Psoas muscle (tissue), 8 donors: ENCODE results near the gene STAU1. TPM values are rescaled to one million over a fixed set of nuclear protein-coding genes. Genes with fewer than 3 reads are reported as not detected.
"Not testable (repeated sequence)": the region's sequence is repeated elsewhere in the genome, so short reads cannot be mapped to it uniquely, and the experiment has no call there.

ENCODE experiments used
- ATAC-seq, 4 donors: fragments of 200-7000 bp; cut with Tn5 transposase; one replicate each; pipeline ENCODE4 v1.9.1; 2020; ENCODE audit warnings: moderate library complexity in 3 of 4, mild to moderate bottlenecking in 2 of 4
- DNase-seq, 2 donors: peaks; one replicate each; pipeline ENCODE4 v3.0.0-alpha.2; 2020
- H3K27ac ChIP-seq: fragments of 200-600 bp; one replicate; pipeline ENCODE4 v1.8.0; 2022
- H3K27me3 ChIP-seq, 3 donors: fragments of 200-600 bp in 1 of 3; one replicate each; pipeline versions ENCODE4 v1.6.1 to v1.8.0; 2013 to 2022; ENCODE audit warnings: low read length in 2 of 3, mild to moderate bottlenecking in 2 of 3, moderate library complexity in 1 of 3; ENCODE audit not compliant: insufficient read depth in 3 of 3
- H3K36me3 ChIP-seq, 2 donors: fragments of 200-600 bp in 1 of 2; one replicate each; pipeline versions ENCODE4 v1.6.1 to v1.8.0; 2013 to 2022; ENCODE audit warnings: low read depth in 1 of 2, mild to moderate bottlenecking in 1 of 2, moderate library complexity in 1 of 2; ENCODE audit not compliant: insufficient read depth in 1 of 2
- H3K4me1 ChIP-seq: fragments of 200-600 bp; one replicate; pipeline ENCODE4 v1.8.0; 2022
- H3K4me3 ChIP-seq: fragments of 200-600 bp; one replicate; pipeline ENCODE4 v1.8.0; 2022; ENCODE audit warnings: mild to moderate bottlenecking
- H3K9me3 ChIP-seq: fragments of 200-600 bp; one replicate; pipeline ENCODE4 v1.8.0; 2022
- CTCF ChIP-seq: fragments of 200-600 bp; IDR thresholded peaks from one replicate; pipeline ENCODE4 v1.8.0; 2022; ENCODE audit warnings: antibody characterized with exemption
- WGBS, 3 donors: extraction: QIAGEN DNeasy Blood & Tissue Kit; methylation state at CpG; one replicate each; pipeline versions ENCODE4 v1.1.6 to v1.1.7; 2013; 5-methylcytosine and 5-hydroxymethylcytosine counted together
- intact Hi-C, 2 donors: fragments of 100-400 bp; cut with DNase I; formaldehyde crosslinking; loops; one replicate each; pipeline versions ENCODE4 v1.11.0 to v1.14.2; 2022
- polyA plus RNA-seq, 3 donors: library from polyadenylated mRNA; stranded (reverse); fragments of 200-250 nt; gene quantifications; one replicate each; pipeline ENCODE4 v1.2.3, GENCODE V29; 2013
- total RNA-seq, 4 donors: library from RNA; stranded (reverse); fragmentation: NEBNext Ultra II Directional in 2 of 4; extraction: Animal tissue kit (Norgen Biotek cat#: 25700) in 2 of 4; gene quantifications; one replicate each; pipeline versions ENCODE4 v1.2.1 to v1.2.4, GENCODE V29; 2021 to 2023
- donor health status: healthy with polysubstance abuse.
- donor health status: DM: no; HTN: no; CAD: no; lungs with moderate emphysema.
- donor health status: Bipolar disorder and iron deficiency.
- donor health status: healthy.
- donor health status: DM: yes; HTN: yes; CAD: no.
- donor health status: DM: no; HTN: no; CAD: no.
- donor health status: DM: no; HTN: no; CAD: no.
- donor health status: DM: yes; HTN: yes; CAD: no.

STAU1 gene
- total and polyA plus RNA-seq, 7 donors, result 30.2 to 85.2 (median 58.8) TPM

- TF ChIP-seq CTCF, result no peak
- Histone ChIP-seq H3K27ac (no peak overlapping the region), H3K9me3 (no peaks in the 10 kb centered on the region), H3K27me3 (no peaks in the 10 kb centered on the region), H3K36me3 (peaks cover 7 to 94% of the 10 kb centered on the region in 2 donors), H3K4me3 (no peak overlapping the region), H3K4me1 (no peaks in the 10 kb centered on the region)
- DNase-seq (no peak), ATAC-seq (no peak)
- 84 to 92% (median 84%) methylated on average over 7 of the region's 7 CpGs for WGBS, 3 donors
- intact Hi-C loops, result no loop called here
Observed at GRCh38 chr20:49097159-49097558, 91.0 kb downstream of the STAU1 start.

GRCh38 chr20:49096203-49096730 is 91.9 kb downstream of the STAU1 start:
- no peak for TF ChIP-seq CTCF
- Histone ChIP-seq H3K4me3 (no peak overlapping the region), H3K27me3 (no peaks in the 10 kb centered on the region), H3K4me1 (no peaks in the 10 kb centered on the region), H3K9me3 (no peaks in the 10 kb centered on the region), H3K36me3 (peaks cover 5 to 94% of the 10 kb centered on the region in 2 donors), H3K27ac (no peak overlapping the region)
- 85 to 88% (median 85%) methylated on average over 7 of the region's 7 CpGs for WGBS, 3 donors
- intact Hi-C loops, result no loop called here
- DNase-seq, result no peak
- ATAC-seq, result no peak

- no peaks in the 10 kb centered on the region for H3K9me3 ChIP-seq
- DNase-seq (no peak), ATAC-seq (no peak)
- no peak for TF ChIP-seq CTCF
- no peak overlapping the region for H3K27ac ChIP-seq
- WGBS, 3 donors, result 98 to 100% (median 99%) methylated on average over 1 of the region's 1 CpG
- H3K27me3 ChIP-seq, result no peaks in the 10 kb centered on the region
- intact Hi-C loops, result no loop called here
- H3K4me1 ChIP-seq, result no peaks in the 10 kb centered on the region
- no peak overlapping the region for H3K4me3 ChIP-seq
- H3K36me3 ChIP-seq, result peaks cover 12 to 100% of the 10 kb centered on the region in 2 donors
Observed at GRCh38 chr20:49091762-49092161, 96.4 kb downstream of the STAU1 start.

- WGBS, 3 donors, result 96 to 98% (median 97%) methylated on average over 8 of the region's 8 CpGs
- intact Hi-C loops, result no loop called here
- Histone ChIP-seq H3K4me1 (no peaks in the 10 kb centered on the region), H3K27ac (no peak overlapping the region), H3K27me3 (no peaks in the 10 kb centered on the region), H3K36me3 (peaks cover 14 to 100% of the 10 kb centered on the region in 2 donors), H3K4me3 (no peak overlapping the region), H3K9me3 (no peaks in the 10 kb centered on the region)
- ATAC-seq (no peak), DNase-seq (no peak)
- no peak for TF ChIP-seq CTCF
Observed at GRCh38 chr20:49091104-49091503, 97.0 kb downstream of the STAU1 start.

DNA sequence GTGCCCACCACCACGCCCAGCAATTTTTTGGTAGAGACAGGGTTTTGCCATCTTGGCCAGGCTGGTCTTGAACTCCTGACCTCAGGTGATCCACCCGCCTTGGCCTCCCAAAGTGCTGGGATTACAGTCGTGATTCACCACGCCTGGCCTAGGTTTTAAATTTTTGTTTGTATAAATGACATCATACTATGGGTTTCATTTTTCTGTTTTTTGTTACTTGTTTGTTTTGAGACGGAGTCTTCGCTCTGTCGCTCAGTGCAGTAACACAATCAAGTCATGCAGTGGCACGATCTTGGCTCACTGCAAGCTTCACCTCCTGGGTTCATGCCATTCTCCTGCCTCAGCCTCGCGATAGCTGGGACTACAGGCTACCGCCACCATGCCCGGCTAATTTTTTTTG is 105.8 kb downstream of the STAU1 start:
- peaks cover 8 to 100% of the 10 kb centered on the region in 2 donors for H3K36me3 ChIP-seq
- H3K4me3 ChIP-seq, H3K27me3 ChIP-seq, ATAC-seq, H3K9me3 ChIP-seq, H3K4me1 ChIP-seq, H3K27ac ChIP-seq, DNase-seq, intact Hi-C loops: not testable (repeated sequence)
- WGBS, 3 donors, result 96 to 97% (median 96%) methylated on average over 12 of the region's 12 CpGs
